ENCODE results near the gene PCIF1. TPM values are rescaled to one million over a fixed set of nuclear protein-coding genes. Genes with fewer than 3 reads are reported as not detected.
A peak's percentile ranks its signal among the peaks of the same experiment; 100 is the strongest.

The PCIF1 gene
- polyA plus RNA-seq, 3 donors, result 41.0 to 54.9 (median 50.4) TPM

DNA sequence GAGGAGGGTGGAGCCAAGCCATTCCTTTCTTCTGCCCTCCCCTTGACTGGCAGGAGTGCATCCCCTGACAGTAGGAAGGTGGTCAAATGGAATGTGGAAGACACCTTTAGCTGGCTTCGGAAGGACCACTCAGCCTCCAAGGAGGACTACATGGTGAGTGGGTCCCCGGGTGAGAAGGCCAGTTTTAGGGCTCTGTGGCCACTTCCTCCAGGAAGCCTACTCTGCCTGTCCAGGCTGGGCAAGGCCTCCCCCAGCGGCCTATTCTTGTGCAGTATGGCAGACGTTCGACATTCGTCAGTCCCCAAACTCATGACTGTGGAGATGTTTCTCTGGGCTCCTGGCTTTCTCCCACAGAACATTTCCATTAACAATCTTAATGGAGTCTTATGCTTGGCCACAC is 9.1 kb downstream of the PCIF1 start:
- no peak overlapping the region for H3K4me2 ChIP-seq (replicated peaks; ENCODE audit: extremely low read depth, low read length, poor library complexity, severe bottlenecking)
- no peak overlapping the region for H3K4me3 Mint-ChIP-seq
- no peaks in the 10 kb centered on the region for H3K27me3 ChIP-seq (ENCODE audit: control insufficient read depth in 2 of 2, insufficient read depth in 2 of 2, low read length in 2 of 2)
- H3K9me3 ChIP-seq (replicated peaks in 1 of 2; ENCODE audit: control insufficient read depth in 1 of 2, insufficient read depth in 1 of 2, low read length in 2 of 2), result no peaks in the 10 kb centered on the region
- whole genome bisulfite sequencing (ENCODE audit: insufficient coverage), result 100% methylated on average over 2 of the region's 6 CpGs
- H3K36me3 Mint-ChIP-seq, result peaks cover 78 to 95% of the 10 kb centered on the region in 2 donors
- H2AFZ ChIP-seq (ENCODE audit: insufficient read depth, low read depth, low read length, poor library complexity, severe bottlenecking), result no peak overlapping the region
- H3K4me3 ChIP-seq (replicated peaks in 1 of 3; ENCODE audit: low read depth in 2 of 3, low read length in 3 of 3), result no peak overlapping the region
- no peak overlapping the region for H3K9ac ChIP-seq (ENCODE audit: insufficient read depth, low read length, poor library complexity, severe bottlenecking)
- TF ChIP-seq, protein P1, sequence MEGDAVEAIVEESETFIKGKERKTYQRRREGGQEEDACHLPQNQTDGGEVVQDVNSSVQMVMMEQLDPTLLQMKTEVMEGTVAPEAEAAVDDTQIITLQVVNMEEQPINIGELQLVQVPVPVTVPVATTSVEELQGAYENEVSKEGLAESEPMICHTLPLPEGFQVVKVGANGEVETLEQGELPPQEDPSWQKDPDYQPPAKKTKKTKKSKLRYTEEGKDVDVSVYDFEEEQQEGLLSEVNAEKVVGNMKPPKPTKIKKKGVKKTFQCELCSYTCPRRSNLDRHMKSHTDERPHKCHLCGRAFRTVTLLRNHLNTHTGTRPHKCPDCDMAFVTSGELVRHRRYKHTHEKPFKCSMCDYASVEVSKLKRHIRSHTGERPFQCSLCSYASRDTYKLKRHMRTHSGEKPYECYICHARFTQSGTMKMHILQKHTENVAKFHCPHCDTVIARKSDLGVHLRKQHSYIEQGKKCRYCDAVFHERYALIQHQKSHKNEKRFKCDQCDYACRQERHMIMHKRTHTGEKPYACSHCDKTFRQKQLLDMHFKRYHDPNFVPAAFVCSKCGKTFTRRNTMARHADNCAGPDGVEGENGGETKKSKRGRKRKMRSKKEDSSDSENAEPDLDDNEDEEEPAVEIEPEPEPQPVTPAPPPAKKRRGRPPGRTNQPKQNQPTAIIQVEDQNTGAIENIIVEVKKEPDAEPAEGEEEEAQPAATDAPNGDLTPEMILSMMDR (IDR thresholded peaks at IDR 0.05), result no peak
- no peaks in the 10 kb centered on the region for H3K9me3 Mint-ChIP-seq
- peak overlapping the region; percentile 72 to 82 for H3K27ac ChIP-seq (ENCODE audit: low read depth in 1 of 2, low read length in 2 of 2)
- intact Hi-C loops (cut with micrococcal nuclease), result no loop called here
- H3K4me1 ChIP-seq (ENCODE audit: control insufficient read depth in 1 of 2, insufficient read depth in 2 of 2, low read length in 2 of 2), result peaks cover 40 to 50% of the 10 kb centered on the region in 2 donors
- H4K20me1 ChIP-seq (ENCODE audit: insufficient read depth, low read length), result peaks cover 33% of the 10 kb centered on the region
- peaks cover 75 to 96% of the 10 kb centered on the region in 2 donors for H3K36me3 ChIP-seq (replicated peaks in 1 of 2; ENCODE audit: control insufficient read depth in 1 of 2, insufficient read depth in 2 of 2, low read length in 2 of 2)
- no peaks in the 10 kb centered on the region for H3K27me3 Mint-ChIP-seq (ENCODE audit: low read depth in 3 of 3)
- peak in 1 of 3 donors; percentile 23 for DNase-seq
- peaks cover under 1% of the 10 kb centered on the region for H3K79me2 ChIP-seq (ENCODE audit: insufficient read depth, low read length)
- peaks cover 36% of the 10 kb centered on the region for H3K4me1 Mint-ChIP-seq
- peak overlapping the region; percentile 88 to 99 (median 98) for H3K27ac Mint-ChIP-seq

DNA sequence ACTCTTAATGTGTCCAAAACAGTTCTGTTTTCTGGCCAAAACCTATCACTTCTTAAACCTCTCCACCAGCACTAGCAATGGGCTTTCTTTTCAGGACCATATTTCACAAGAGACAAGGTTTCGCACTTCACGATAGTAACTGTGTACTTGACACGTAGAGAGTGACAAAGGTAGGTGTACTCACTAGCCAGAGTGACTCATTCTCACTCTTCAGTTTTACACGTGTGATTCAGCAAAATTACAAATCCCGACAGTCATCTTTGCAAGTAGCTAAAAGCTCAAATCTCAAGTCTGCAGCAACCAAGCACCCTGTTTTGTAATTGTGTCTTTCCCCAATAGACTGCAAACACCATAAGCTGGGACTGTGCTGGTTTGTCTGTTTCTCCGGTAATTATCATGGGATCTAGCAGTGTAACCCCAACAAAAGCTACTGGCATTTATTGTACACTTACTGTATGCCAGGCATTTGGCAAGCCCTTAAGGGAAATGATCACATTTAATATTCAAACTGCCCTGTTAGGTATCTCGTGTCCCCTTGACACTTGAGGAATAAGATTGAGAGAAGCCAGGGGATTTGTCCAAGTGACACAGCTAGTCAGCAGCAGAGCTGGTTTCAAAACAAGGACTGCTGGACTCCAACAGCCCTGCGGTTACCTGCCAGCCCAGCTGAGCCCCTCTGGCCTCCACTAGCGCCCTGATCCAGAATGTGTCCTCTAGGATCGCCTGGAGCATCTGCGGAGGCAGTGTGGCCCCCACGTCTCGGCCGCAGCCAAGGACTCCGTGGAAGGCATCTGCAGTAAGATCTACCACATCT is 9.9 kb downstream of the PCIF1 start:
- peak overlapping the region; percentile 88 to 99 (median 98) for H3K27ac Mint-ChIP-seq
- H2AFZ ChIP-seq (ENCODE audit: insufficient read depth, low read depth, low read length, poor library complexity, severe bottlenecking), result no peak overlapping the region
- H3K9me3 ChIP-seq (replicated peaks in 1 of 2; ENCODE audit: control insufficient read depth in 1 of 2, insufficient read depth in 1 of 2, low read length in 2 of 2), result no peaks in the 10 kb centered on the region
- H3K79me2 ChIP-seq (ENCODE audit: insufficient read depth, low read length), result no peaks in the 10 kb centered on the region
- peaks cover 38% of the 10 kb centered on the region for H4K20me1 ChIP-seq (ENCODE audit: insufficient read depth, low read length)
- peak; percentile 48 to 96 (median 87) for DNase-seq
- TF ChIP-seq, protein P1 (IDR thresholded peaks at IDR 0.05), result no peak
- peaks cover 40 to 50% of the 10 kb centered on the region in 2 donors for H3K4me1 ChIP-seq (ENCODE audit: control insufficient read depth in 1 of 2, insufficient read depth in 2 of 2, low read length in 2 of 2)
- no peak overlapping the region for H3K4me3 ChIP-seq (replicated peaks in 1 of 3; ENCODE audit: low read depth in 2 of 3, low read length in 3 of 3)
- no peak overlapping the region for H3K9ac ChIP-seq (ENCODE audit: insufficient read depth, low read length, poor library complexity, severe bottlenecking)
- H3K4me2 ChIP-seq (replicated peaks; ENCODE audit: extremely low read depth, low read length, poor library complexity, severe bottlenecking), result no peak overlapping the region
- H3K36me3 ChIP-seq (replicated peaks in 1 of 2; ENCODE audit: control insufficient read depth in 1 of 2, insufficient read depth in 2 of 2, low read length in 2 of 2), result peaks cover 75 to 96% of the 10 kb centered on the region in 2 donors
- peak overlapping the region; percentile 72 to 92 for H3K27ac ChIP-seq (ENCODE audit: low read depth in 1 of 2, low read length in 2 of 2)
- no peaks in the 10 kb centered on the region for H3K27me3 ChIP-seq (ENCODE audit: control insufficient read depth in 2 of 2, insufficient read depth in 2 of 2, low read length in 2 of 2)
- WGBS (ENCODE audit: insufficient coverage), result 78% methylated on average over 5 of the region's 15 CpGs
- intact Hi-C loops (cut with micrococcal nuclease), result no loop called here
- H3K27me3 Mint-ChIP-seq (ENCODE audit: low read depth in 3 of 3), result no peaks in the 10 kb centered on the region
- no peak overlapping the region for H3K4me3 Mint-ChIP-seq
- H3K36me3 Mint-ChIP-seq, result peaks cover 79 to 95% of the 10 kb centered on the region in 2 donors
- H3K4me1 Mint-ChIP-seq, result peaks cover 36% of the 10 kb centered on the region
- no peaks in the 10 kb centered on the region for H3K9me3 Mint-ChIP-seq

All from CD14-positive monocyte (primary cell).